ENCODE results near the gene THRB.

DNA sequence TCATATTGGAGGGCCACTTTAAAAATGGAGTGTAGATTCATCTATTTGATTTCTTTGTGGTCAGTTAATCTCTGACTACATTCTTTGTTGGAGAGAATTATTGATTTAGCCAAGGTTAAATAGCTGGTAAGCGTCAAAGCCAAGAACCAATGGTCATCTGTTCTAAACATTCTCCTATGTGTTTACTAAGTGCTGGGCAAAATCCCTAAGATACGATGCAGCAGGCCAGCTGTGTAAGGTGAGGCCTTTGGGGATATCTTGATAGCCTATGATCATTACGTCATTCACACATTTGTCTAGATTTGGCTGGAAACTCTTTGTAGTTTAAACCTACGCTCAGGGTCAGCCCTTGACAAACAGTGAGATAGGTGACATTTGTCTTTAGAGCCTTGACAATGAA is 313.4 kb downstream of the THRB start:
- TF ChIP-seq, protein P1, sequence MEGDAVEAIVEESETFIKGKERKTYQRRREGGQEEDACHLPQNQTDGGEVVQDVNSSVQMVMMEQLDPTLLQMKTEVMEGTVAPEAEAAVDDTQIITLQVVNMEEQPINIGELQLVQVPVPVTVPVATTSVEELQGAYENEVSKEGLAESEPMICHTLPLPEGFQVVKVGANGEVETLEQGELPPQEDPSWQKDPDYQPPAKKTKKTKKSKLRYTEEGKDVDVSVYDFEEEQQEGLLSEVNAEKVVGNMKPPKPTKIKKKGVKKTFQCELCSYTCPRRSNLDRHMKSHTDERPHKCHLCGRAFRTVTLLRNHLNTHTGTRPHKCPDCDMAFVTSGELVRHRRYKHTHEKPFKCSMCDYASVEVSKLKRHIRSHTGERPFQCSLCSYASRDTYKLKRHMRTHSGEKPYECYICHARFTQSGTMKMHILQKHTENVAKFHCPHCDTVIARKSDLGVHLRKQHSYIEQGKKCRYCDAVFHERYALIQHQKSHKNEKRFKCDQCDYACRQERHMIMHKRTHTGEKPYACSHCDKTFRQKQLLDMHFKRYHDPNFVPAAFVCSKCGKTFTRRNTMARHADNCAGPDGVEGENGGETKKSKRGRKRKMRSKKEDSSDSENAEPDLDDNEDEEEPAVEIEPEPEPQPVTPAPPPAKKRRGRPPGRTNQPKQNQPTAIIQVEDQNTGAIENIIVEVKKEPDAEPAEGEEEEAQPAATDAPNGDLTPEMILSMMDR (IDR thresholded peaks at IDR 0.05), result no peak
- no peak for TF ChIP-seq RAD21 (IDR thresholded peaks at IDR 0.05; ENCODE audit: low read length)
